H9 (cell line): ENCODE data around the gene ZMIZ1. TPM values are rescaled to one million over a fixed set of nuclear protein-coding genes. Genes with fewer than 3 reads are reported as not detected.
A peak's percentile ranks its signal among the peaks of the same experiment; 100 is the strongest.

Experiments used
- DNase-seq: peaks from one replicate; pipeline ENCODE4 v3.0.0-alpha.2; 2017
- H2AFZ ChIP-seq: one replicate; pipeline ENCODE4 v1.6.1; 2013; ENCODE audit warnings: mild to moderate bottlenecking, low read length, control low read depth, moderate library complexity
- H2AK5ac ChIP-seq: 2 replicates; pipeline ENCODE4 v1.6.1; 2013; ENCODE audit warnings: low read length, control low read depth, mixed read lengths; ENCODE audit not compliant: insufficient read length
- H2BK120ac ChIP-seq: one replicate; pipeline ENCODE4 v1.6.1; 2013; ENCODE audit warnings: low read depth, mild to moderate bottlenecking, low read length, control low read depth, inconsistent platforms; ENCODE audit not compliant: poor library complexity, severe bottlenecking
- H2BK12ac ChIP-seq: 2 replicates; pipeline ENCODE4 v1.6.1; 2013; ENCODE audit warnings: low read length, control low read depth, mixed read lengths, low read depth; ENCODE audit not compliant: insufficient read length
- H2BK15ac ChIP-seq: 2 replicates; pipeline ENCODE4 v1.6.1; 2013; ENCODE audit warnings: low read depth, low read length, control low read depth
- H2BK20ac ChIP-seq: one replicate; pipeline ENCODE4 v1.6.1; 2013; ENCODE audit warnings: low read depth, mild to moderate bottlenecking, low read length, control low read depth, inconsistent platforms; ENCODE audit not compliant: poor library complexity, severe bottlenecking
- H2BK5ac ChIP-seq: 2 replicates; pipeline ENCODE4 v1.6.1; 2013; ENCODE audit warnings: low read length, control low read depth, mixed read lengths; ENCODE audit not compliant: insufficient read length
- H3K14ac ChIP-seq: 2 replicates; pipeline ENCODE4 v1.6.1; 2013; ENCODE audit warnings: low read length, control low read depth; ENCODE audit not compliant: insufficient read depth
- H3K18ac ChIP-seq: 2 replicates; pipeline ENCODE4 v1.6.1; 2013; ENCODE audit warnings: low read depth, mild to moderate bottlenecking, mixed read lengths, low read length, control low read depth; ENCODE audit not compliant: insufficient read length
- H3K23ac ChIP-seq: 2 replicates; pipeline ENCODE4 v1.6.1; 2013; ENCODE audit warnings: low read length, control low read depth, mixed read lengths, low read depth; ENCODE audit not compliant: insufficient read length
- H3K23me2 ChIP-seq: 2 replicates; pipeline ENCODE4 v1.6.1; 2013; ENCODE audit warnings: low read depth, mild to moderate bottlenecking, mixed read lengths, low read length, control low read depth; ENCODE audit not compliant: insufficient read length, poor library complexity, severe bottlenecking
- H3K27ac ChIP-seq: 2 replicates; pipeline ENCODE4 v1.5.1; 2013; ENCODE audit warnings: low read length, control low read depth, mixed read lengths, low read depth; ENCODE audit not compliant: insufficient read length
- H3K27me3 ChIP-seq: 2 replicates; pipeline ENCODE4 v1.6.1; 2013; ENCODE audit warnings: low read length, control low read depth, inconsistent platforms; ENCODE audit not compliant: insufficient read depth
- H3K4ac ChIP-seq: 2 replicates; pipeline ENCODE4 v1.6.1; 2013; ENCODE audit warnings: low read depth, mild to moderate bottlenecking, control low read depth, inconsistent platforms, low read length, moderate library complexity
- H3K4me1 ChIP-seq: 2 replicates; pipeline ENCODE4 v1.6.1; 2013; ENCODE audit warnings: low read length, control low read depth, inconsistent platforms; ENCODE audit not compliant: insufficient read depth
- H3K4me2 ChIP-seq: 2 replicates; pipeline ENCODE4 v1.6.1; 2013; ENCODE audit warnings: low read length, control low read depth, mixed read lengths; ENCODE audit not compliant: insufficient read length, insufficient read depth
- H3K56ac ChIP-seq: 2 replicates; pipeline ENCODE4 v1.6.1; 2013; ENCODE audit warnings: low read depth, mild to moderate bottlenecking, mixed read lengths, low read length, control low read depth; ENCODE audit not compliant: insufficient read length
- H3K79me1 ChIP-seq: 2 replicates; pipeline ENCODE4 v1.6.1; 2013; ENCODE audit warnings: low read depth, mild to moderate bottlenecking, moderate library complexity, low read length, control low read depth, inconsistent platforms; ENCODE audit not compliant: insufficient read depth, poor library complexity, severe bottlenecking
- H3K79me2 ChIP-seq: 2 replicates; pipeline ENCODE4 v1.6.1; 2013; ENCODE audit warnings: low read length, control low read depth, inconsistent platforms; ENCODE audit not compliant: insufficient read depth
- H3K9ac ChIP-seq: 2 replicates; pipeline ENCODE4 v1.6.1; 2013; ENCODE audit warnings: low read length, control low read depth, mixed read lengths; ENCODE audit not compliant: insufficient read length; ENCODE audit errors: extremely low read depth
- H3K9me3 ChIP-seq: one replicate; pipeline ENCODE4 v1.6.1; 2013; ENCODE audit warnings: low read depth, low read length, inconsistent platforms; ENCODE audit not compliant: control insufficient read depth
- H3T11ph ChIP-seq: one replicate; pipeline ENCODE4 v1.6.1; 2013; ENCODE audit warnings: mild to moderate bottlenecking, low read length, control low read depth, inconsistent platforms
- H4K20me1 ChIP-seq: one replicate; pipeline ENCODE4 v1.6.1; 2013; ENCODE audit not compliant: control insufficient read depth, insufficient read length, insufficient read depth
- H4K5ac ChIP-seq: 2 replicates; pipeline ENCODE4 v1.6.1; 2013; ENCODE audit warnings: low read depth, mild to moderate bottlenecking, mixed read lengths, low read length, control low read depth; ENCODE audit not compliant: insufficient read length
- H4K8ac ChIP-seq: replicated peaks from 2 replicates; pipeline ENCODE4 v1.6.1; 2013; ENCODE audit warnings: low read length, control low read depth, mixed read lengths, low read depth; ENCODE audit not compliant: insufficient read length
- H4K91ac ChIP-seq: 2 replicates; pipeline ENCODE4 v1.6.1; 2013; ENCODE audit warnings: low read depth, mild to moderate bottlenecking, moderate library complexity, mixed read lengths, low read length, control low read depth; ENCODE audit not compliant: insufficient read length
- H3K27ac Mint-ChIP-seq, 3 experiments: 2 replicates in 2 of 3; 3 replicates in 1 of 3; pipeline ENCODE4 v1.8.0; 2020 to 2021; ENCODE audit warnings: mixed read lengths in 3 of 3, mild to moderate bottlenecking in 1 of 3, moderate library complexity in 1 of 3
- H3K27me3 Mint-ChIP-seq: 2 replicates; pipeline ENCODE4 v1.8.0; 2021; ENCODE audit warnings: low read depth, mild to moderate bottlenecking, moderate library complexity, mixed read lengths
- H3K36me3 Mint-ChIP-seq, 3 experiments: 2 replicates in 2 of 3; 3 replicates in 1 of 3; pipeline ENCODE4 v1.8.0; 2020 to 2021; ENCODE audit warnings: low read depth in 3 of 3, mixed read lengths in 3 of 3; ENCODE audit not compliant: insufficient read depth in 1 of 3
- H3K4me1 Mint-ChIP-seq, 2 experiments: 2 replicates each; pipeline ENCODE4 v1.8.0; 2020; ENCODE audit warnings: mixed read lengths in 2 of 2
- H3K4me3 Mint-ChIP-seq, 2 experiments: 2 replicates in 1 of 2; 3 replicates in 1 of 2; pipeline ENCODE4 v1.8.0; 2020 to 2021; ENCODE audit warnings: mild to moderate bottlenecking in 2 of 2, mixed read lengths in 2 of 2, moderate library complexity in 1 of 2
- H3K9me3 Mint-ChIP-seq, 2 experiments: 2 replicates in 1 of 2; 3 replicates in 1 of 2; pipeline ENCODE4 v1.8.0; 2020; ENCODE audit warnings: mild to moderate bottlenecking in 2 of 2, mixed read lengths in 2 of 2, moderate library complexity in 1 of 2
- WGBS: extraction: QIAGEN DNeasy Blood & Tissue Kit; methylation state at CpG from one replicate; pipeline ENCODE4 v1.1.7; 2013; ENCODE audit warnings: missing lambda C conversion rate, low lambda C conversion rate, mixed read lengths; ENCODE audit not compliant: insufficient read length; ENCODE audit errors: extremely low coverage; 5-methylcytosine and 5-hydroxymethylcytosine counted together
- total RNA-seq: library from RNA; stranded (reverse); gene quantifications from 2 replicates; pipeline ENCODE4 v1.2.1, GENCODE V29; 2021
- TF ChIP-seq, protein P1 (sequence below): fragments of 200-600 bp; sonication (generic); conservative IDR thresholded peaks from 3 replicates; pipeline ENCODE4 v1.8.0; 2021; ENCODE audit warnings: antibody characterized with exemption, mild to moderate bottlenecking

The ZMIZ1 gene
- total RNA-seq, 1 experiment from 2014 or later, result 36.9 TPM

DNA sequence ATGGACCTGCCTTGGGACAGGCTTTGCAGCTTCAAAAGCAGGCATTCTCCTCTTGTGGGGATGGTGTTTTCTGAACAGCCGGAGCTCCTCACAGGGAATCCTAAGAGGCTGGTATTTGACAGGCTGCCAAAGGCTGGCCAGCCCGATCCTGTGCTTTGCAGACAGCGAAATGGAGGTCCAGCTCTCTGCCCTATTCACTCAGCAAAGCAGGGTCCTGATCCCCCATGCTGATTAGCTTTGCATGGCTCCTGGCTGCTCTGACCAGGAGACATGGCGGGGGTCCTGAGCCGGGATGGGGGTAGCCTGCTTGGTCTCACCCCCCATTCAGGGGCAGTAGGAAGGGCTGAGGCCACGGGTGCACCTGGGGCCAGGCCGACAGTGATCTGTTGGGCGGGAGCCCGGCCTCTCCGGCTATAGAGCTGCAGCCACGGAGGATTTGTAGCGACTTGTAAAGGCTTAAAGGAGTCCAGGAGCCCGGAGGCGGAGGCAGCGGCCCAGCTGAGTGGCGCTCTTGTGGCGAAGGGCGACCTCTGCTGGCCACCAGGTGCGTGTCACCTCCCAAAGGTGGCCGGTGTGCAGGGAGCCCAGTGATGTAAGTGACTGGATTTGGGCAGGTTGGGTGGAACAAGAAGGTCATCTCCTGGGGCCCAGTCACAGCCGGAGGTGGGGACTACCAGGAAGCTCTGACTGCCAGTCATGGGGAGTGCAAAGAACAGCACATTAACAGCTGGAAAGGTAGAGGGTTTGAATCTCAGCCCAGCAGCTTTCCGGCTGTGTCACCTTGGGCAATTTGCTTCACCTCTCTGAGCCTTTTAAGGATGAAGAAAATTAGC is 126.5 kb downstream of the ZMIZ1 start:
- Histone ChIP-seq H3K27ac (no peak overlapping the region), H3K9ac (no peak overlapping the region), H2BK20ac (no peak overlapping the region)

More for the DNA sequence above, 126.5 kb downstream of the ZMIZ1 start:
- Histone ChIP-seq H2BK120ac (no peak overlapping the region), H4K5ac (no peak overlapping the region), H2BK5ac (no peak overlapping the region), H4K20me1 (no peaks in the 10 kb centered on the region), H3K4me2 (no peak overlapping the region), H2AK5ac (no peak overlapping the region), H3K56ac (no peak overlapping the region), H3K23me2 (no peaks in the 10 kb centered on the region), H3T11ph (no peak overlapping the region), H3K9me3 (no peaks in the 10 kb centered on the region), H3K27me3 (no peaks in the 10 kb centered on the region), H3K79me2 (no peaks in the 10 kb centered on the region), H3K4ac (no peak overlapping the region), H3K4me1 (peaks cover 3% of the 10 kb centered on the region; the same call in 1 of the 2 replicates), H2AFZ (no peak overlapping the region), H3K14ac (no peak overlapping the region), H2BK15ac (no peak overlapping the region), H3K79me1 (no peaks in the 10 kb centered on the region), H3K18ac (no peak overlapping the region), H3K23ac (no peak overlapping the region), H4K8ac (no peak overlapping the region), H4K91ac (no peak overlapping the region), H2BK12ac (no peak overlapping the region)
- TF ChIP-seq, protein P1, sequence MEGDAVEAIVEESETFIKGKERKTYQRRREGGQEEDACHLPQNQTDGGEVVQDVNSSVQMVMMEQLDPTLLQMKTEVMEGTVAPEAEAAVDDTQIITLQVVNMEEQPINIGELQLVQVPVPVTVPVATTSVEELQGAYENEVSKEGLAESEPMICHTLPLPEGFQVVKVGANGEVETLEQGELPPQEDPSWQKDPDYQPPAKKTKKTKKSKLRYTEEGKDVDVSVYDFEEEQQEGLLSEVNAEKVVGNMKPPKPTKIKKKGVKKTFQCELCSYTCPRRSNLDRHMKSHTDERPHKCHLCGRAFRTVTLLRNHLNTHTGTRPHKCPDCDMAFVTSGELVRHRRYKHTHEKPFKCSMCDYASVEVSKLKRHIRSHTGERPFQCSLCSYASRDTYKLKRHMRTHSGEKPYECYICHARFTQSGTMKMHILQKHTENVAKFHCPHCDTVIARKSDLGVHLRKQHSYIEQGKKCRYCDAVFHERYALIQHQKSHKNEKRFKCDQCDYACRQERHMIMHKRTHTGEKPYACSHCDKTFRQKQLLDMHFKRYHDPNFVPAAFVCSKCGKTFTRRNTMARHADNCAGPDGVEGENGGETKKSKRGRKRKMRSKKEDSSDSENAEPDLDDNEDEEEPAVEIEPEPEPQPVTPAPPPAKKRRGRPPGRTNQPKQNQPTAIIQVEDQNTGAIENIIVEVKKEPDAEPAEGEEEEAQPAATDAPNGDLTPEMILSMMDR, result peak; percentile 98
- peak overlapping the region in 1 of 3 experiments; percentile 62; a peak in 1 of 7 replicates for H3K27ac Mint-ChIP-seq
- H3K36me3 Mint-ChIP-seq, result peaks cover 0 to 2% (median 2%) of the 10 kb centered on the region in 3 experiments; a peak in 5 of 7 replicates
- no peaks in the 10 kb centered on the region for H3K9me3 Mint-ChIP-seq
- no peak overlapping the region for H3K4me3 Mint-ChIP-seq
- H3K27me3 Mint-ChIP-seq, result no peaks in the 10 kb centered on the region; the same call in 1 of the 2 replicates
- peaks cover 5 to 22% of the 10 kb centered on the region in 2 experiments; a peak in 3 of 4 replicates for H3K4me1 Mint-ChIP-seq
- no CpG with 5 or more reads among the region's 22 CpGs for WGBS
- DNase-seq, result peak; percentile 91
